Measurements from ENCODE around the gene BPI. TPM values are rescaled to one million over a fixed set of nuclear protein-coding genes. Genes with fewer than 3 reads are reported as not detected.

BPI gene
- polyA plus RNA-seq, 1 donor (not counting 4 experiments of a cell fraction or from before 2014, with no cell fraction given) = not detected

- Histone ChIP-seq H3K27me3 (ENCODE audit: control insufficient read depth, extremely low read depth, insufficient read depth, low read length) (peaks cover 10% of the 10 kb centered on the region), H2AFZ (ENCODE audit: control insufficient read depth, low read length) (no peak overlapping the region), H3K9me1 (ENCODE audit: control insufficient read depth, extremely low read depth, insufficient read depth, low read length) (no peaks in the 10 kb centered on the region), H3K4me2 (ENCODE audit: control insufficient read depth, extremely low read depth, insufficient read depth, low read depth, low read length) (no peak overlapping the region), H3K27ac (ENCODE audit: control insufficient read depth, insufficient read depth, low read length) (no peak overlapping the region), H3K9ac (ENCODE audit: control insufficient read depth, extremely low read depth, insufficient read depth, low read length) (no peak overlapping the region), H3K36me3 (ENCODE audit: control insufficient read depth in 2 of 2, extremely low read depth in 1 of 2, insufficient read depth in 2 of 2, low read length in 2 of 2) (no peaks in the 10 kb centered on the region), H4K20me1 (ENCODE audit: control insufficient read depth, extremely low read depth, insufficient read depth, low read length) (no peaks in the 10 kb centered on the region), H3K4me3 (ENCODE audit: control insufficient read depth in 2 of 3, extremely low read depth in 1 of 3, insufficient read depth in 2 of 3, low read depth in 1 of 3, low read length in 3 of 3) (no peak overlapping the region), H3K4me1 (ENCODE audit: control insufficient read depth, extremely low read depth, insufficient read depth, low read length) (no peaks in the 10 kb centered on the region), H3K9me3 (ENCODE audit: control insufficient read depth, low read depth, low read length) (no peaks in the 10 kb centered on the region), H3K79me2 (ENCODE audit: control insufficient read depth, insufficient read depth, low read length) (no peaks in the 10 kb centered on the region)
- DNase-seq (ENCODE audit: low read depth, low spot score) = no peak
- FAIRE-seq = no peak
- dilution Hi-C loops (cut with MboI; ENCODE audit: extremely low pct_ligation_motif_present, low sequenced_read_pairs) = no loop called here
- no peak for TF ChIP-seq EZH2 (IDR thresholded peaks at IDR 0.05; ENCODE audit: low read length)
- TF ChIP-seq, protein P1, sequence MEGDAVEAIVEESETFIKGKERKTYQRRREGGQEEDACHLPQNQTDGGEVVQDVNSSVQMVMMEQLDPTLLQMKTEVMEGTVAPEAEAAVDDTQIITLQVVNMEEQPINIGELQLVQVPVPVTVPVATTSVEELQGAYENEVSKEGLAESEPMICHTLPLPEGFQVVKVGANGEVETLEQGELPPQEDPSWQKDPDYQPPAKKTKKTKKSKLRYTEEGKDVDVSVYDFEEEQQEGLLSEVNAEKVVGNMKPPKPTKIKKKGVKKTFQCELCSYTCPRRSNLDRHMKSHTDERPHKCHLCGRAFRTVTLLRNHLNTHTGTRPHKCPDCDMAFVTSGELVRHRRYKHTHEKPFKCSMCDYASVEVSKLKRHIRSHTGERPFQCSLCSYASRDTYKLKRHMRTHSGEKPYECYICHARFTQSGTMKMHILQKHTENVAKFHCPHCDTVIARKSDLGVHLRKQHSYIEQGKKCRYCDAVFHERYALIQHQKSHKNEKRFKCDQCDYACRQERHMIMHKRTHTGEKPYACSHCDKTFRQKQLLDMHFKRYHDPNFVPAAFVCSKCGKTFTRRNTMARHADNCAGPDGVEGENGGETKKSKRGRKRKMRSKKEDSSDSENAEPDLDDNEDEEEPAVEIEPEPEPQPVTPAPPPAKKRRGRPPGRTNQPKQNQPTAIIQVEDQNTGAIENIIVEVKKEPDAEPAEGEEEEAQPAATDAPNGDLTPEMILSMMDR (optimal IDR thresholded peaks at IDR 0.05 in 1 of 3, IDR thresholded peaks at IDR 0.05 in 1 of 3, conservative IDR thresholded peaks at IDR 0.05 in 1 of 3; ENCODE audit: extremely low read depth in 1 of 3, insufficient read depth in 2 of 3, low read length in 3 of 3) = no peak
These were observed 40.2 kb downstream of the BPI start for GRCh38 chr20:38344107-38344701.

DNA sequence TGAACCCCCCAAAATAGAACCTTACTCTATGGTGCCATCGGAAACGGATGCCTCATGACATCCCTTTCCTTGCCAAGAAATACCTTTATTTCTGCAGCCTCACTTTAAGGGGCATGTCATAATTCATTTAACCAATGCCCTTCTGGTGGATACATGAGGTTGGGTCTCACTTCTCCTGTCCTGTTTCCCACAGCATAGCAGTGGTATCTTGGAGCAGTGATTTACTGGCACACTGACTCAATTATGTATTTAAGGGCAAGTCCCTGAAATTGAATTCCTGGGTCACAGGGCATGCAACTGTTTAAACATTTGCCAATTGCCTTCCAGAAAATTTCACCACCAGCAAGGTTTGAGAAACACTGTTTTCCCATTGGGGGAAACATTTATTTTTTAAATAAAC, 41.7 kb downstream of the BPI start:
- no peak for DNase-seq (ENCODE audit: low read depth, low spot score)
- Histone ChIP-seq H3K27me3 (ENCODE audit: control insufficient read depth, extremely low read depth, insufficient read depth, low read length) (peaks cover 10% of the 10 kb centered on the region), H3K79me2 (ENCODE audit: control insufficient read depth, insufficient read depth, low read length) (no peaks in the 10 kb centered on the region), H3K4me3 (ENCODE audit: control insufficient read depth in 2 of 3, extremely low read depth in 1 of 3, insufficient read depth in 2 of 3, low read depth in 1 of 3, low read length in 3 of 3) (no peak overlapping the region), H3K4me1 (ENCODE audit: control insufficient read depth, extremely low read depth, insufficient read depth, low read length) (no peaks in the 10 kb centered on the region), H3K4me2 (ENCODE audit: control insufficient read depth, extremely low read depth, insufficient read depth, low read depth, low read length) (no peak overlapping the region), H3K36me3 (ENCODE audit: control insufficient read depth in 2 of 2, extremely low read depth in 1 of 2, insufficient read depth in 2 of 2, low read length in 2 of 2) (no peaks in the 10 kb centered on the region), H2AFZ (ENCODE audit: control insufficient read depth, low read length) (no peak overlapping the region), H3K27ac (ENCODE audit: control insufficient read depth, insufficient read depth, low read length) (no peak overlapping the region), H3K9ac (ENCODE audit: control insufficient read depth, extremely low read depth, insufficient read depth, low read length) (no peak overlapping the region), H4K20me1 (ENCODE audit: control insufficient read depth, extremely low read depth, insufficient read depth, low read length) (no peaks in the 10 kb centered on the region), H3K9me1 (ENCODE audit: control insufficient read depth, extremely low read depth, insufficient read depth, low read length) (no peaks in the 10 kb centered on the region), H3K9me3 (ENCODE audit: control insufficient read depth, low read depth, low read length) (no peaks in the 10 kb centered on the region)
- no peak for FAIRE-seq
- dilution Hi-C loops (cut with MboI; ENCODE audit: extremely low pct_ligation_motif_present, low sequenced_read_pairs) = no loop called here
- TF ChIP-seq, protein P1 (optimal IDR thresholded peaks at IDR 0.05 in 1 of 3, IDR thresholded peaks at IDR 0.05 in 1 of 3, conservative IDR thresholded peaks at IDR 0.05 in 1 of 3; ENCODE audit: extremely low read depth in 1 of 3, insufficient read depth in 2 of 3, low read length in 3 of 3) = no peak
- TF ChIP-seq EZH2 (IDR thresholded peaks at IDR 0.05; ENCODE audit: low read length) = no peak

Data from keratinocyte (primary cell).